GM18868 (cell line): Measurements from ENCODE around the gene RETREG1.
"Not testable (repeated sequence)": the region's sequence is repeated elsewhere in the genome, so short reads cannot be mapped to it uniquely, and the experiment has no call there.

Experiments
- ATAC-seq: cut with Tn5 transposase; IDR thresholded peaks from one replicate; pipeline ENCODE4 v1.9.1; 2021; ENCODE audit warnings: mild to moderate bottlenecking, moderate library complexity; ENCODE audit not compliant: unreplicated experiment

Gene RETREG1

DNA sequence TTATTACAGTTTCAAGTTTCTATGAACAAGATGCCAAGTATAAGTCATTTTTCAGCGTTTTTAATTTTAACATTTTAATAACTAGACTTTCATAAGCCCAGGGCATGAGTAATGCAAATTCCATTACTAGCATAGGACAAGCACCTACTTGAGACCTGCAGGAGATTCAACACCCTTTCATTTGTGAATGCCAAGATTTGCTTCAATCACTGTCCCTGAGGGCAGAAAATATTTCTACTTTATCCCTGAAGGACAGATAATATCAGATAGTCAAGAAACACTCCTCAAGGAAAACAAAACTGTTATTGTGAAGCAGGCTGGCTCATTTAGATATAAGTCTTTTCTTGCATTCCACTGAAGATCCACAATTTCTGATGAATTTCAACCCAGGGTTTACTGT is 123.5 kb downstream of the RETREG1 start:
- no peak for ATAC-seq

DNA sequence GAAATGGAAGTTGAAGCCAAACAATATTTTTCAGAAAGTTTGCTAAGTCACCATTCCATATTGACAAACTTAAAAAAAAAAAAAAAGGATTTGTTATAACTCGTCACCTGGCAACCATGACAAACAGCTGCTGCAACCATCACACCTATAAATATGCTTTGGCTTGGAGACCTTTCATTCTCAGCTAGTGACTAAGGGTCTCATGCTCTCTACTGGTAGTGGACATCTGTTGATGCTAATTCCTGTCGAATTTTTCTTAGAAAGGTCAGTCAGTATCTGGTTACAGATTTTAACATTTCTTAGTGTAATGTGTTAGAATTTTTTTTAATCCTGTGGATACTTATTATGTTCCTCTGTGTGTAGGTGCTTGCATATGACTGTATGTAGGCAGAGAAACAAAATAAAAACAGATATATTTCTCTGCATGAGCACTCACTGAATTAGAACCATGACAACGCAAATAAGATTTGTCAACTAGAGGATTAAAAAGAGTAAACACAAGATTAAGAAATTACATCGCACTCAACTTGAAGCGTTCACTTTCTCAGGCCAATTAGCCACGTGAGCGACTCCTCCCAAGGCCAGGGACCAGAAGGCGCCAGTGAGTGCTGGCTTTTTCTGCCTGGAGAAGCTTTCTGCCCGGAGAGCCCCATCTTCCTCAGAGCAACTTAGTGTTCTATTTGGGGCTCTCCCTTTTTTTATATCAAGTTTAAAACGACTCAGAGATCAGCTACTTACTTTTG is 124.2 kb downstream of the RETREG1 start:
- ATAC-seq = no peak

DNA sequence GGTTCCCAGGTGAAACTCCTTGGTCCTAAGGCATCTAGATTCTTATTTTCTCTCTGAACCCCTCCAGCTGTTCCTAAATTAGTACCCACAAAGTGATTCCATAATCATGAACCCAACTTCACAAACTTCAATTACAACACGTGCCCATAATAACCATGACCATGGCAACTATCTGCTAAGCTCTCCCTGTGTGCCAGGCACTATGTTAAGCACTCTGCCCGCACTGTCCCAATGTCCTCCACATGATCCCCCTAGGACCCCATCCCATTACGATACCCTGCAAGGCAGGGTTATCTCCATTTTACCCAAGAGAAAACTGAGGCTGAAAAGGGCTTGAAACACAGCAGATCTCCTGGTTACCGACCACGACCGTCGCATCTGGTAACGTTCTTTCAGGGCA is 125.9 kb downstream of the RETREG1 start:
- ATAC-seq = no peak

DNA sequence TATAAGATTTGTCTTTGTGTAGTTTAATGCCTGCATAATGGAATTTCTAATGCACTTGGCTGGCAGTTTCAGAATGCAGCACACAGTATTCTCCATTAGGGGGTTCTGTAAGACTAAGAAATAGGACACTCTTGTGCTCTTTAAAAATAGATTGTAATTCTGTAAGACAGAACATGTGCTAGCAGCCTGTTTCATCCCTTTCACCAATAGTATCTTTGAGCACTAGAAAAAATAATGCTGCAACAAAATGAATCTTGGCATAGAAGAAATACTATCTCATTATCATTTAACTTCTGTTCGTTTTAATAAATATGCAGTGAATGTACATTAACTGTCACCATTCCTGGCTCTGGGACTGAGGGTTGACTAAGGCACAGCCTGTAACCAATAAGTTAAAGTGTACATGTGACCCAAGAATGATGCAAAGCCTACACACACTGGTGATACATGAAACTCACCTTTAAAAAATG is 127.4 kb downstream of the RETREG1 start:
- peak; percentile 86 for ATAC-seq

DNA sequence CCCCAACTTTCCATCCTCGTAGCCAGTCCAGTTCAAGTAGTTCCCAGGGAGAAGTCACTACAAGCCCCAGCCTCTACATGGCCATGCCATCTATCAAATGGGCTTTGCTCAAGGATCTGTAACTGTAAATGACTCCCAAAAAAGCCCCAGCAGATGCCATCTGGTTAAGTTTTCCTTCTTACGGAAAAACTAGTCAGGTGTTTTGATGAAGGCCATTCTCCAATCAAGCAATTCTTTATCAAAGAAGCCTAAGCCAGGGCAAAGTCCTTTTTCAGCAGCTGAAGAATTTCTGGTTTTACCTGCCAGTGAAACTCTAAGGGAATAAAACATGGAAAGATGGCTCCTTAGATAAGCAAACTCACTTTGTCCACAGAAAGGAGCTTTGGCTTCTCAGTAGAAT is 129.3 kb downstream of the RETREG1 start:
- ATAC-seq = no peak

DNA sequence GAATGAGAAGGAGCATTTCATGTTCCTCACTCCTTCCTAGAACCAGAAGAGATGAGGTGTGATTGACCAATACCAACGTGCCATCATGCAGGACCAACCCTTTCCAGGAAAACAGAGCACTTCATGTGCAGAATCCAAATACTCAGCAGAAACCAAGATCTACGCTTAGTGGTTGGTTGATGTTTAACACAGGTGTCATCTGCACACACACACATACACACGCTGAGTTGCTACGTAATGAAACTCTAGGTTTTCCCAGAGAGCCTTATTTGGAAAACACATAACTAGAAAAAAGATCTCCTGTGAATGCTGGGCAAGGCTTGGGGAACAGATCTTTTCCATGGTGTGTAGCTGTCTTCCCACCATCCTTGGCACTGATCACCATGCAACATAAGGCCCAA is 130.1 kb downstream of the RETREG1 start:
- no peak for ATAC-seq

DNA sequence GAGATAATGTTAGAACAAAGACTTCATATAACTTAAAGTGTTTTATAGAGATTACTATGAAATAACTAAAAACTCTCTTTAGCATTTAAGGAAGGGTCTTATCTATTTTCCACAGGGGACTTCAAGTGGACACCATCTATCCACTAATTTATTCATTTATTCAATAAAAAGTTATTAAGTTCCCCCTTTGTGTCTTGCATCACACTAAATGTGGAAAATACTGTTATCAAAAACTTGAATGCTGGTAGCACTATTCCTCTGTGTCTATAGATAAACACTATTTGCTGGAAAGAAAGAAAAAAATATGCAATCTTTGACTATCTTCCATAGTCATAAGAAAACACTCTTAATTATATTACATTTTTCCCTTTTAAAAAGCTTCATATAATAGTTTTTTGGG is 131.1 kb downstream of the RETREG1 start:
- no peak for ATAC-seq

DNA sequence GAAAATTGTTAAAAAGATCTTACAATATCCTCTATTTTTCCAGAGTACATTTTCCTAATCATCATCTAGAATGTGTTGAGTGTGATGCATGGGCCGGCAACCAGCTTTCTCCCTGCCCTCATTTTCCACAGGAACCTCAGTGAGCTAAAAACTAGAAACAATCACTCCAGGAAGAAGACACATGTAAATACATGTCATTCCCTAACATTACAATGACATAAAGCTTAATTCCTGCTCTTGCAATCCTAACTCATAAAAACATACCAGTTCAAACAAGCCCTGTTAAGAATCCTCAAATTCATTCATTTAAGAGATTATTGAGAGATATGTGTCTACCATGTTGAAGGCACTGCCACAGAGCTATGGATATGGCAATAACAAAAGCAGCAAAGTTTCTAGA is 132.7 kb downstream of the RETREG1 start:
- no peak for ATAC-seq

DNA sequence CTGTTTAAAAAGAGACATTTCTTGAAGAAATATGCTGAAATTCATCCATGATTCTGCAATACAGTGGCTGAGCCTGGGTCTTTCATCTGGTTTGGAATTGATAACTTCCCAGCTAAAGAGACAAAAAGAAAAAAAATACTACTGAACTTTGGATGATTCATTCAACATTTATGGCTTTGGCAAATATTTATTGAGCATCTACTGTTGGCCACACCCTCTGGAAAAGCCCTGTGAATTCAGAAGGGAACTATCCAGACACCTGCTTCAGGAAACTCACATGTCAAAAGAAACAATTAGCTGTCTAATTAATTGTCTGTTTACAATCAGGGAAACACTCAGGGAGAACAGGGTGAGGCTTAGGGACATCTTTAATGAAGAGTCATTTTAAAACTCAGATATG is 133.4 kb downstream of the RETREG1 start:
- no peak for ATAC-seq

DNA sequence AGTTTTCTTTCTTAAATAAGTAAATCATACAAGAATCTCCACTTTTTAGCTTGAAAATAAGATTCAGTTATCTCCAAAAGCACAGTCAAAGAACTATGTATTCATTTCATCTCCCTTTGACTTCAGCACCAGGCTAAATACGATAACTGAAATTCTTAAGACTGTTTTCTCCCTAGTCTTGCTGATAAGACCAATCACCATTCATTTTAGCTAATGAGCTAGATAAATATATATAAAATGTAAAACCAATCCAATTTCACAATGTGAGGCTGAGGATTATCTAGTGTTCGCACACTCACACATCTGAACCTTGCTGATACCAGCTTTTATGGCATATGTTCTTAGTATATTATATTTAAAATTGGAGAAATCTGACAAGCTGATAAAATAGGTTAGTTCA is 133.9 kb downstream of the RETREG1 start:
- no peak for ATAC-seq

DNA sequence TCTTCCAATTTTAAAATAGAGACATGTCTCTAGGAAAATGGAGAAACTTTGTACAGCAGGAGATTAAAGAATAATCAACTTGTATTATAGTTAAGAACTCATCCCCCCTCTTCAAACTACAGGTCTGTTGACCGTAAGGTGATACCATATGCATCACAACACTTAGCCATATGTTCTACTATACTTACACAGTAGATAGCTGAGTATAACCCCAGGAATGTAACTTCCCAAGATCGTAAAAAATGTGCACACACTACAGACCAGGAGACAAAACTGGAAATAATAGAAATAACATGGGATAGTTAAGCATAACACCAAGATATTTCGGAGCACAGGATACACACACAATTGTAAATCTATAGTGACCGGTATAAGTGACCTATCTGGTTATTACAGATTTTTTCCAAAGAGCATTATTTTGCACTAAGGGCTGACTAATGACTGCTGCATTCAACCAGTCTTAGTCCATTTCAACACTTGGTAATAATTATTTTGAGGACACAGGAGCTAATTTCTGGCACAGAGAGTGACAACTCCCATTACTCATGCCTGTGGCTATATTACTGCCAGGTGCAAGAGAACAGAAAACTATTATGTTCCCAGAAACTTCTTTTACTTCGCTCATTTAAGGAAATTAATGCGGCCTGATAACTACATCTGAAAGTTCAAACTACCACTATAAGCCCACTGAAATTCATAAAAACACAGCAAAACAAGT is 135.8 kb downstream of the RETREG1 start:
- ATAC-seq = no peak

DNA sequence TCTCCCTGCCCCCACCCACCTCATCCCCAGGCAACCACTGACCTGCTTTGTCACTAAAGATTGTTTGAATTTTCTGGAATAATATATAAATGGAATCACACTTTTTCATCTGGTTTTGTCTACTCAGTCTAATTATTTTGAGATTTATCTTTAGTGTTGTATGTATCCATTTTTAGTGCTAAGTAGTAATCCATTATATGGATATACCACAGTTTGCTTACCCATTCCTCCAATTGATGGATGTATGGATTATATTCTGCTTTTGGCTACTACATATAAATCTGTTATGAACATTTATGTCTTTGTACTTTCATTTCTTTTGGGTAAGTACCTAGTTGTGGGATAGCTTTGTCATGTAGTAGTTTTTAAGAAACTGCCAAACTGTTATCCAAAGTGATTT is 136.7 kb downstream of the RETREG1 start:
- ATAC-seq = no peak

DNA sequence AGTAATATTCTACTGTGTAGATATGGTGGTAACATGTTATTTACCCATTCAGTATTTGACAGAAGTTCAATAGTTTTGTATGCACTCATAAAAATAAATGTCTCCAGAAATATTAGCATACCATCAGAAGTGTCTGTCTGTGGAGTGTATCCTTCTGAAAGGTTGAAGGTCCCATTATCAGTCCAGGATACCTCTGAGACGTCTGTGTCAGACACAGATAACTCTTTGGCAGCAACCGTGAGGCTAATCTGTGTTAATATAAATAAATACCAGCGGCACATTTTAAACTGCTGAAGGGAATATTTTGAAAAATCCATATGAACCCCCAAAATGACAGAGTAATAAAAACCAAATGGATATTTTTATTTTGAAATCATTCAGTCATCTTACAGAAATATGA is 139.3 kb downstream of the RETREG1 start:
- ATAC-seq = no peak

DNA sequence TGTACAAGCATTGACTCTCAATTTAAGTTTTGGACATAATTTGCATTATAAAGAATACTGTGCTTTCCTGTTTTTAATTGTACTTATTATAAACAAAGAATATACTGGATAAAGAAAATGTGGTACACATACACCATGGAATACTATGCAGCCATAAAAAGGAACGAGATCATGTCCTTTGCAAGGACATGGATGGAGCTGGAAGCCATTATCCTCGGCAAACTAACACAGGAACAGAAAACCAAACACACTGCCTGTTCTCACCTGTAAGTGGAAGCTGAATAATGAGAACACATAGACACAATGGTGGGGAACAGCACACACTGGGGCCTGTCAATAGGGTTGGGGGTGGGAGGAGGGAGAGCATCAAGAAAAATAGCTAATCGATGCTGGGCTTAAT is 140.4 kb downstream of the RETREG1 start:
- ATAC-seq = not testable (repeated sequence)

DNA sequence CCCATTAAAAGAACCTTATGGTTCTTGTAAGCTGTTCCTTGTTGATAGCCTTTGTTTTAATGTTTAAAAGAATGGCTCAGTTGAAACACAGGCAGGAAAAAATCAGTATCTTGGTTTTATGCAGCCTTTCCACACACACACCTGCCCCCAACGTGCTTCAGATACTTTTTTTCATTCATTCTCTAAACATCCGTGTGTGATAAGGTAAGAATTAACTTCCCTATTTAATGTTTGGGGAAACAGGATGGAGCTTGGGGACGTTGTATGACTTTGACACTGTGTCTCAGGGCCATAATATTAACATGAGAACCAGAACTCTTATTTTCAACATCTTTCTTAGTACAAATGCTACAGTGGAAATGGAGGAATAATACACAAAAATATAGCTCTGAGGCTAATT is 145.4 kb downstream of the RETREG1 start:
- ATAC-seq = no peak

DNA sequence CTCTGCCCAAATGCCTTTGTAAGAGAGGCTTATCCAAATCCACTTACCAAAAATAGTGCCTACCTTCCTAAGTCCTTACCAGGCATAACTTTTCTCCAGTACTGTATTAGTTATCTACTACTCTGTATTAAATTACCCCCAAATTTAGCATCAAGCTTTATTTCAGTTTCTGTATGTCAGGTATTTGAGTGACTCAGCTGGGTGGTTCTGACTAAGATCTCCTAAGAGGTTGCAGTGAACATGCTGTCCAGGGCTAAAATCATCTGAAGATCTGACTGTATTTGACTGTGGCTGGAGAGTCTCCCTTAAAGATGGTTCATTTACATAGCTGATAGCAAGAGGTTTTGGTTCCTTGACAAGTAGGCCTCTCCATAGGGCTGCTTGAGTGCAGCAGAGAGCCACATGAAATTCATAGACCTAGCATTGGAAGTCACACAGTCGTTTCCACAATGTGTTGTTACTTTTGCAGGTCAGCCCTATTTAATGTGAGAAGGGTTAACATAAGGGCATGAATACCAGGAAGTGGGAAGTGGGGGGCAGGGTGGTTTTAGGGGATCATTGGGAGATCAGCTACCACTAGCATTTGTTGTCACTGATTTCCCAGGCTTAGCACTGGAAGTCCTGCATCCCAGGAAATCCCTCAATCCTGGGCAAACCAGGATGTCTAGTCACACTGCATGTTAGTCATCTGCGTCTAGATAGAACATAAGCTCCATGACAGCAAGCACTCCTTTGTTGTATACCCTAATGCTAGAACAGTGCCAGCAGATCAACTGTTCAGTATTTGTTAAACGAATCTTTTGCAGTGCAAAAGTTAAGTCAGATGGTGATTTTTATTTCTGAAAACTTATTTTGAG is 149.2 kb downstream of the RETREG1 start:
- peak; percentile 82 for ATAC-seq

DNA sequence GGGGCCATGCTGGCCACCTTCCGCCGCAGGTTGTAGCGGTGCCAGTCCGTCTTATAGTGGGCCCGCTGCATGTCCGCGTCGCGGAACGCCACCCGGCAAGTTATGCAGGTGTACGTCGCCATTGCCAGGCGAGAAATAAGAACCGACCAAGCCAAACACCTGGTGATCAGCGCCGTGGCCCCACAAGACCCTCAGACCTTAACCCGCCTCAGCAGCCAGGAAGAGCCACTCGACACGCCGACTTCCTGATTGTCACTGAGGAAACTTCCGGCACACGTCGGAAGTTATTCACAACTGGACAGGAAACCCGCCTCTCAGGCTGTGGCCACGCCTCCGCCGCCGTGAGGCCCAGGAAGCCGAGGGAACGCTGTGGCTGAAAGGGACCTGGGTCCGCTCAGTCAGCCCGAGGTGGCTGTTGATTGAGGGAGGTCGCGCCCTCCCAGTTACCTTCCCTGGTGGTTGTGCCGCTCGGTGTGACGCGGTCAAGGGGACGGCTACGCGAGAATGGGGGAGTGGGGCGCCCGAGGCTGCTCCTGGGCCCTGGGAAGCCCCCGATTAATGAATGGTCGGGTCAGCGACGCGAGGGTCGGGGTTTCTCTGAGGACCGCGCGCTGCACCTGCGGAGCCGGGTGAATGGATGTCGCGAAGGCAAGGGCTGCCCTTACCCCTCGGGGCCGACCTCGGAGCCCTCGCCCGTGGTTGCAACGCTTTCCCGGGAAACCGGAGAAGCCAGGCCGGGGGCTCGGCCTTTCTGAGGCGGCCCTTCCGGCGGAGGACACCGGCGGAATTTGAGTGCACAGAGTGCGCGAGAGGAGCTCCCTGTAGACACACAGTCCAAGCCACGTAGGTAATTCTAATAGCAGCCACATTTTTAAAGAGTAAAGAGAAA is 151.0 kb downstream of the RETREG1 start, which contains the start of gene ZNF622:
Gene ZNF622 (minus strand): TSS at position 257 of the 889 bp plus-strand sequence. CDS start 135 bp downstream, at position 122.
- peak; percentile 79 for ATAC-seq

DNA sequence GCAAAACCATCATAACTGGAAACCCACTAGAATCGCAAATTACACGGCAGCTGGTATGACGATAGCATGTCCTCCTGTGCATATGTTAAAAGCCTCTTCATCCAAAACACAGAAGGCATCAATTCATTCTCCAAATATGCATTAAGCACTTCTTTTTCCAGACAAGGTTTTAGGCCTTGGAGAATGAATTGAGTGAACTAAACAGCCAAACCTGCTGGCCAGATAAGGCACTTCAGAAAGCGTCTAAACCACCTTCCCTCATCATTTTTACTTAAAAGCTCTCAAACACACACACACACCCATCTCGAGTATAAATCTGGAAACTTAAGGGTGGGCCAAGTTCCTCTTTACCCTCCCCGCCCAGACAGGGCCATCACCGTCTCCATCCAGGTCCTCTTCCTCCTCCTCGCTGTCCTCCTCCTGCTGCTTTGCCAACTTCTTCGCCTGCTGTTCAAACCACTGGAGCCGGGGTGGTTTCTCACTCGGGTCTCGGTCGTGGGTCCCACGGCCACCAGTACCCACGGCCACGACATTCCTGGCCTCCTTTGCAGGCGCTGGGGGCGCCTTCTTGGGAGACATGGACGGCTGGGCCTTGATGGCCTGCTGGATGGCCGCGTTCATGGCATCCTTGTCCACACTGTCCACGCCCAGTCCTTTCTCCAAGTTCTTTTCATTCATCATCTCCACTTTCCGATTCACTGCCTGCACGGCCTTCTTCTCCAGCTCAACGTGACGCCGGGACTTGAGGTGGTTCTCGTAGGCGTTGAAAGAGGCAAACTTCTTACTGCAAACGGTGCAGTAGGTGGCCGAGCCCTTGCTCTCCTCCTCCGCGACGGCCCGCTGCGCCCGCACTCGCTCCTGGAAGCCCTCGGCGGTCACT is 151.9 kb downstream of the RETREG1 start:
- no peak for ATAC-seq

DNA sequence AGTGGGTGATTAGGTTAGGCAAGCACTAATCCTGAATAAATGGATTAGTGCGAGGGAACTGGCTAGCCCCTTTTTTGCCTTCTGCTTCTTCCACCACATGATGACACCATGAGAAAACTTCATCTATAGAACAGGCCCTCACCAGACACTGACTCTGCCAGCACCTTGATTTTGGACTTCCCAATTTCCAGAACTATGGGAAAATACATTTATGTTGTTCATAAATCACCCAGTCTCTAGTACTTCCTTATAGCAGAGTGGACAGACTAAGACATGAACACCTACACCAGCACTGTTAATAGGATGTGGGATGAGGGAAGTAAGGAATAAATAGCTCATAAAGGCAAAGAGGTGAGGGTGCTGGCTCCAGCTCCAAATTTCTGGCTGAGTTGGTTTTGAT is 152.6 kb downstream of the RETREG1 start:
- ATAC-seq = no peak
